KOPT-K1 (cell line): ENCODE data around the gene STPG4.

ENCODE experiments used
- H3K27ac ChIP-seq: fragments of 200-600 bp; sonication (generic); 2 replicates; pipeline ENCODE4 v1.5.1; 2016; ENCODE audit warnings: antibody characterized with exemption, mild to moderate bottlenecking, low read depth, low read length; ENCODE audit not compliant: poor library complexity, severe bottlenecking
- H3K36me3 ChIP-seq: fragments of 200-600 bp; sonication (generic); 2 replicates; pipeline ENCODE4 v1.5.1; 2017; ENCODE audit warnings: antibody characterized with exemption, mild to moderate bottlenecking, low read length, moderate library complexity; ENCODE audit not compliant: insufficient read depth
- H3K9me3 ChIP-seq: fragments of 200-600 bp; sonication (generic); 2 replicates; pipeline ENCODE4 v1.5.1; 2017; ENCODE audit warnings: antibody characterized with exemption, low read length, mild to moderate bottlenecking; ENCODE audit not compliant: insufficient read depth, poor library complexity, severe bottlenecking

The STPG4 gene

DNA sequence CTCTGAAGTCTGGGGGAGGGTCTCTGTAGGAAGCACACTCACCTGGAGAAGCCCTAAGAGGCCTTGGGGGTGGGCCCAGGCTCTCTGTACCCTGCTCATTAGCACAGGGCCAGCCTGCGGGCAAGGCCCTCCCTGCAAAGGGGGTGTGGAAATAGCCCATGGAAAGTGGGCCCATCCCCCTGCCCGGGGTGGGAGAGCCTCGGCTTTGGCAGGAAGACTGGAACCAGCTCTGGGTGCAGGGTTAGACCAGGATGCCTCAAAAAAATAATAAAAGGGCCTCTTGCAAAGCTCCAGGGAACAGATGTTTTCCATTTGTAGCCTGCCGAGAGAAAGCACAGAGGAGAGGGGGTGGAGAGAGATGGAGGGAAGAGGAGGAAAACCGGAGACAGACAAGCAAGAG, 98.7 kb downstream of the STPG4 start:
- no peaks in the 10 kb centered on the region for H3K9me3 ChIP-seq
- no peak overlapping the region for H3K27ac ChIP-seq
- H3K36me3 ChIP-seq: peaks cover 96% of the 10 kb centered on the region

DNA sequence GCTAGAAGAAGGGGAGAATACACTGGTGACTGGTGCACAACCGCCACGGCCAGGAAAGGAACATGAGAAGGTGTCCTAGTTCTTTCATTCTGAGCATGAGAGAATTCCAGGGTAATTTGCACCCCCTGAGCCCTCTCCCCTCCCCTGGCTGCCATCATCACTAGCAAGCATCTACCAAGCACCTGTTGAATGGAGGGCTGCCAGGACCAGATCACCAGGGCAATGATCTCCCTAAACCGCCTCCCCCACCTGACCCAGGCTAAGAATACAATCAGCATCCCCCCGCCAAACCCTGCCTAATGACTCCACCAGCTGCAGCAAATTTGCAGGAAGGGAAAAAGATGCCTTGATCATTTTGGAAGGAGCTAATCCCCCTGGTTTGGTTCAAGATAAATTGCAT, 100.2 kb downstream of the STPG4 start:
- H3K9me3 ChIP-seq: no peaks in the 10 kb centered on the region
- no peak overlapping the region for H3K27ac ChIP-seq
- peaks cover 98% of the 10 kb centered on the region for H3K36me3 ChIP-seq

DNA sequence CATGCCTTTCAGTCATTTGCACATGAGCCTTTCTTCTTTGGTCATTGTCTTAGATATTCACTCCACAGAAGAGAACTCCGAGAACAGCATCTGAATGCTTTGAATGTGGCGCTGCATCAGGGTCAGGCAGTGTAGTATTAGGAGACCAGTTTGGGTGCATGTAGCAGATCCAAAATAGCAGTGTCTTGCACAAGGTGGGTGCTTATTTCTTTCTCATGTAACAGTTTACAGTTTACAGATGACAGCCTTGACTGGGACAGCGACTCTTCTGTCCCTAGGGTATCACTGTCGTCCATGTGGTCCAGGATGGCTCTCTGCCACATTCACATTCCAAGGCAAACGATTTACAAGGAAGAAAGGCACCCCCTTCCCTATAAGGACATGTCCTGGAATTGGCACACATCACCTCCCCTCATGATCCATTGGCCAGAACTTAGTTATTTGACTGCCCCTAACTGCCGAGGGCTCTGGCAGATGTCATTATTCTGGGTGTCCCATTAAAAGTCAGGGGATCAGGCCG, 101.0 kb downstream of the STPG4 start:
- Histone ChIP-seq H3K36me3 (peaks cover 98% of the 10 kb centered on the region), H3K27ac (no peak overlapping the region)

GRCh38 chr2:47052847-47053246, 102.3 kb downstream of the STPG4 start:
- peaks cover 99% of the 10 kb centered on the region for H3K36me3 ChIP-seq
- no peak overlapping the region for H3K27ac ChIP-seq
- H3K9me3 ChIP-seq: no peaks in the 10 kb centered on the region

More for the DNA sequence above, 101.0 kb downstream of the STPG4 start:
- H3K9me3 ChIP-seq: no peaks in the 10 kb centered on the region

GRCh38 chr2:47051562-47051961, 103.5 kb downstream of the STPG4 start:
- Histone ChIP-seq H3K27ac (no peak overlapping the region), H3K36me3 (peaks cover 99% of the 10 kb centered on the region), H3K9me3 (no peaks in the 10 kb centered on the region)

GRCh38 chr2:47050762-47051161, 104.3 kb downstream of the STPG4 start:
- no peak overlapping the region for H3K27ac ChIP-seq
- H3K9me3 ChIP-seq: no peaks in the 10 kb centered on the region
- peaks cover 99% of the 10 kb centered on the region for H3K36me3 ChIP-seq

- no peak overlapping the region for H3K27ac ChIP-seq
- peaks cover 99% of the 10 kb centered on the region for H3K36me3 ChIP-seq
- H3K9me3 ChIP-seq: no peaks in the 10 kb centered on the region
Observed at GRCh38 chr2:47050021-47050760, 104.9 kb downstream of the STPG4 start.

DNA sequence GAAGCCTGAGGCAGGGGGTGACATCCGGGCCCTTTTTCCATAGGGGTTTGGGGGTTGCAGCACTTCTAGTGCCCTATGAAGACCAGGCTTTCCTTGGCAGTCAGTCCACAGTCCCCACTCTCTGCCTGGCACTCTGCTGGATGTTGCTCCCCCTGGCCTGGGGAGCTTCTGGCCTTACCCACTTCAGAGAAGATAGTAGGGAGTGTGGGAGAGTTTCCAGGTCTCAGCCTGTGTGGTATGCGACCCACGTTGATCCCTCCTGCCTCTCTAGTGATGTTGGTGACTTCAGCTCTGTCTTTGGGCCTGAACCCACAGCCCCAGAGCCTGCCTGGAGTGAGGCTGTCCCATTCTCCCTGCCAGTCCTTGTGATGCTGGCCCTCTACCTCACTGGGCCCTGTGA, 105.6 kb downstream of the STPG4 start:
- Histone ChIP-seq H3K9me3 (no peaks in the 10 kb centered on the region), H3K36me3 (peaks cover 99% of the 10 kb centered on the region), H3K27ac (no peak overlapping the region)

DNA sequence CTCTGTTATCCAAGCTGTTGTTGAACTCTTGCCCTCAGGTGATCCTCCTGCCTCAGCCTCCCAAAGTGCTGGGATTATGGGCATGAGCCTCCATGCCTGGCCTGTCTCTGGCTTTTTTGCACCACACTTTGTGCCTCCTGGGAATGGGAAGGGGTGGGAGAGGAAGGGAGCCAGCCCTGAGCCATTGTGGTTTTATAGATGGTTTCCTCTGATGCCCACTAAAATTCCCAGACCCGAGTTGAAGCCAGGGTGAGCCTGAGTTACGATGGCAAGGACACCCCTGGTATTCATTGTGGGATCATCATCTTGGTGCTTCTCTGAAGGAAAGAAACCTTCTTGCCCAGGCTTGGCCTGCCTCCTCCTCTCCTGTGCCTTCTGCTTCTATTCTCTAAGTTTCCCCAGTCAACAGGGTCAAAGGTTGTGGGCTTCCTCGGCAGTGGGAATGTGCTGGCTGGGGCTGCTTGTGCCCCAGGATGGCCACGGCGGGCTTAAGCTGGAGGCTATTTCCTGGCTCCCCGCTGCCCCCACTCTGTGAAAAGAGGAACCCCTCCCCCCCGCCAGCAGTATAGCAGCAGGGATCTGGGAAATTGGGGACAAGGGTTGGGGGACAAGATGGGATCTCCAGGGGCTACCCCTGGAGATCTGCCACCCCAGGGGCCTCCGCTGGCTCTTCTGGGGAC, 106.2 kb downstream of the STPG4 start:
- Histone ChIP-seq H3K36me3 (peaks cover 99% of the 10 kb centered on the region), H3K27ac (no peak overlapping the region), H3K9me3 (no peaks in the 10 kb centered on the region)

- no peak overlapping the region for H3K27ac ChIP-seq
- peaks cover 99% of the 10 kb centered on the region for H3K36me3 ChIP-seq
- H3K9me3 ChIP-seq: no peaks in the 10 kb centered on the region
Observed at GRCh38 chr2:47046271-47046670, 108.8 kb downstream of the STPG4 start.

GRCh38 chr2:47043891-47044239, 111.2 kb downstream of the STPG4 start:
- Histone ChIP-seq H3K36me3 (peaks cover 99% of the 10 kb centered on the region), H3K27ac (no peak overlapping the region)

GRCh38 chr2:47043142-47043890, 111.8 kb downstream of the STPG4 start:
- no peak overlapping the region for H3K27ac ChIP-seq
- peaks cover 98% of the 10 kb centered on the region for H3K36me3 ChIP-seq
- no peaks in the 10 kb centered on the region for H3K9me3 ChIP-seq

More at GRCh38 chr2:47043891-47044239, 111.2 kb downstream of the STPG4 start:
- no peaks in the 10 kb centered on the region for H3K9me3 ChIP-seq

DNA sequence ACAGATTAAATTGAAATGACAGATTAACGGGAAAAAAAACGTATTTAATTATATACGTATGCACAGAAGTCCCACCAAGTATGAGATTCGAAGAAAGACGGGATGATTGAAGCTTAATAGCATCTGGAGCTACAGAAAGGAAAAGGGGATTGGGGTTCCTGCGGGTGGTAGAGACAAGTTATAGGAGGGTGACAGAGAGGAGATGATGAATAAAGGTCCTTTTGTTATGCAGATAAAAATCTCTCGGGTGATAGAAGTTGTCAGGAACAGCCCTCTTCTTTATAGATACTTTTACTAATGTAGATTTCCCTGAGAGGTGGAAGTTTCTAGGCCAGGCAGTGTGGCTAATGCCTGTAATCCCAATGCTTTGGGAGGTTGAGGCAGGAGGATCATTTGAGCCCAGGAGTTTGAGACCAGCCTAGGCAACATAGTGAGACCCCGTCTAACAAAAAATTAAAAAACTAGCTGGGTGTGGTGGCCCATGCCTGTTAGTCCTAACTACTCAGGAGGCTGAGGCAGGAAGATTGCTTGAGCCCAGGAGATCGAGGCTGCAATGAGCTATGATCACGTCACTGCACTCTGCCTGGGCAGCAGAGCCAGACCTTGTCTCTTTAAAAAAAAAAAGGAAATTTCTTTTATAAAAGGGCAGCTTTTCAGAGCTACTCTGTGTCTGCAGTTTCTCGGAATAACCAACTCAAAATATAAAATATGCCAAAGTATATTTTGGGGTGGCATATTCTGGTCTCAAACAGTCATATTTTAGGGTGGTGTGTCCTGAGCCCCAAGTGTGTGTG, 113.0 kb downstream of the STPG4 start:
- Histone ChIP-seq H3K9me3 (no peaks in the 10 kb centered on the region), H3K36me3 (peaks cover 98% of the 10 kb centered on the region), H3K27ac (no peak overlapping the region)

DNA sequence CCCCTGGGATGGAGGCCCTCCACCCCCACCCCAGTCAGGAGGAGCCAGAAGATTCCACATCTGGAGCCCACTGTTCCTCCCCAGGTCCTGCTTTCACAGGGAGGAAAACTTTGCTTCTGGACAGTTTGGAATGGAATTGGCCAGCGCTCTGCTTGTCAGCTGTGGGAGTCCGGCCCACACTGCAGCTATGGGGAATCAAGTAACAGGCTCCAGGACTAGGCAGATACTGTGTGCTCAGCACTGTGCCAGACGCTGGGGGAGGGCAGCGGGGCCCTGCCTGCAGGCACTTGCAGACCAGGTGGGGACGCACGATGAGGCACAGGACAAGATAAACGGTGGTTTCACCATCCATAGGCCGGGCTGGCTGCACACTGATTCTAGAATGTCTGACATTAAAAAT, 114.0 kb downstream of the STPG4 start:
- H3K36me3 ChIP-seq: peaks cover 98% of the 10 kb centered on the region
- no peaks in the 10 kb centered on the region for H3K9me3 ChIP-seq
- H3K27ac ChIP-seq: no peak overlapping the region
